ENCODE data around the gene SREBF1.

The SREBF1 gene

DNA sequence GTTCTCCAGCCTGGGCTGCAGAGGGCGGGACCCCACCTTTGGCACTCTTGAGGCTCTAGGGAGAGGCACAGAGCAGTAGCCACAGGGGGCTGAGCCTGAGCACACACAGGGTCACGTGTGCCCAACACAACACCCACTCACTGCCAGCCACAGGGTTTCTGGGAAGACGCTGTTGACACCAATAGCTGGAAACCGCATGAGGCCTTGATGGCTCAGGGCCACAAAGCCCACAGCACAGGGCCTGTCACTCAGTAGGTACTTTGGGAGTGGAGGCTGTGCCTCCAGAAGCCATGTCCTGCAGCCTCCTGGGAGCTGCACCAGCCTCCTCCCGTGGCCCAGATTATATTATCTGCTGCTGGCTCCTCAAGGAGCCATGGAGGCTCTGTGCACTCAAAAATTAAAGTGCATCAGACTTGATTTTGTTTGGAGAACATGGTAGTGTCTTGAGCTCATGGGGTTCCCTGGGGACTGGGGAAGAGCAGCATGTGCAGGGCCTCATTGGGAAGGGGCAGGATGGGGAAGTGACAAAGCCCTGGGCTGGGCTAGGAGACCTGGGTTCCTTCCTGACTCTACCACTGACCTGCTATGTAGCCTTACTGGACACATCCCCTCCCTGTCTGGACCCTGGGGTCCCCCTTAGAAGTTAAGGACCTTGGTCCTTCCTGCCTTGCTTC, 12.5 kb upstream of the SREBF1 start:
- TF ChIP-seq, protein P1, sequence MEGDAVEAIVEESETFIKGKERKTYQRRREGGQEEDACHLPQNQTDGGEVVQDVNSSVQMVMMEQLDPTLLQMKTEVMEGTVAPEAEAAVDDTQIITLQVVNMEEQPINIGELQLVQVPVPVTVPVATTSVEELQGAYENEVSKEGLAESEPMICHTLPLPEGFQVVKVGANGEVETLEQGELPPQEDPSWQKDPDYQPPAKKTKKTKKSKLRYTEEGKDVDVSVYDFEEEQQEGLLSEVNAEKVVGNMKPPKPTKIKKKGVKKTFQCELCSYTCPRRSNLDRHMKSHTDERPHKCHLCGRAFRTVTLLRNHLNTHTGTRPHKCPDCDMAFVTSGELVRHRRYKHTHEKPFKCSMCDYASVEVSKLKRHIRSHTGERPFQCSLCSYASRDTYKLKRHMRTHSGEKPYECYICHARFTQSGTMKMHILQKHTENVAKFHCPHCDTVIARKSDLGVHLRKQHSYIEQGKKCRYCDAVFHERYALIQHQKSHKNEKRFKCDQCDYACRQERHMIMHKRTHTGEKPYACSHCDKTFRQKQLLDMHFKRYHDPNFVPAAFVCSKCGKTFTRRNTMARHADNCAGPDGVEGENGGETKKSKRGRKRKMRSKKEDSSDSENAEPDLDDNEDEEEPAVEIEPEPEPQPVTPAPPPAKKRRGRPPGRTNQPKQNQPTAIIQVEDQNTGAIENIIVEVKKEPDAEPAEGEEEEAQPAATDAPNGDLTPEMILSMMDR (IDR thresholded peaks at IDR 0.05; ENCODE audit: poor library complexity, severe bottlenecking) = no peak
- Histone ChIP-seq H3K9me3 (ENCODE audit: severe bottlenecking) (no peaks in the 10 kb centered on the region), H3K4me1 (ENCODE audit: insufficient read depth, poor library complexity, severe bottlenecking) (peaks cover 11% of the 10 kb centered on the region), H3K27ac (ENCODE audit: poor library complexity, severe bottlenecking) (no peak overlapping the region), H3K4me3 (ENCODE audit: severe bottlenecking) (no peak overlapping the region), H3K27me3 (ENCODE audit: insufficient read depth, poor library complexity, severe bottlenecking) (no peaks in the 10 kb centered on the region), H3K36me3 (ENCODE audit: low read depth) (no peaks in the 10 kb centered on the region)
- DNase-seq (ENCODE audit: low spot score) = no peak
- ATAC-seq (ENCODE audit: low read depth) = no peak

DNA sequence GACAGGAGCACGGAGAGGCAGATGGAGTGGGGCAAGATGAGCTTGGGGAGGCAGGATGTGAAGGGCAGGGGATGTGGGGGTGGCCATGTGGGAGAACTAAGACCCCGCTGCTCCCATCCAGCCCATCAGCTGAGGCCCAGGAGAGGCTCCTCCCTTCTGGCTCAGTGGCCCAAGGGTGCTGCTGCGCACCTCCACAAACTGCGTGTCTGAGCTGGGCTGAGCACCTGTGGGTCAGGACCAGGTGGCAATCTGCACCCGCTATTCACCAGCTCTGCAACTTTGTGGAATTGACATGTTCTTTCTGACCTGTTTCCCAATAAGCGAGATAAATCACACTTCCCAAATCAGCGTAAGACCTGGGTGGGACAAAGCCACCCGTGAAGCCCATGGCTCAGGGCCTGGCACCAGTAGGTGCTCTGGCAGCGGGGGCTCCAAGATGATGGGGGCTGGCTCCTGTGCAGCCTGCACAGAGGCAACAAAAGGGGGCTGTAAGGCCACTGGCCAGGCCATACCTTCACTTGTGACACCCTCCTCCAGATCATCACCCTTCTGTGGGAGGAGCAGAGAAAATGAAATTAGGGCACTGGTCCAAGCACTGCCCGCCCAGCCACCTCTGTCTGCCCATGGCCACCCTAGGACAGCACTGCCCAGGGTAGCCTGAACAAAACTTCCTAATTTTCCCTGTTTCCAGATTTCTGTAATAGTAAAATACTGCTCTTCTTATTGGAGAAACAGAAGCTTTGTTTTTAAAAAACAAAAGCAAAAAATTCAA, 11.7 kb upstream of the SREBF1 start:
- Histone ChIP-seq H3K36me3 (ENCODE audit: low read depth) (no peaks in the 10 kb centered on the region), H3K4me1 (ENCODE audit: insufficient read depth, poor library complexity, severe bottlenecking) (peaks cover 4% of the 10 kb centered on the region), H3K27me3 (ENCODE audit: insufficient read depth, poor library complexity, severe bottlenecking) (no peaks in the 10 kb centered on the region), H3K4me3 (ENCODE audit: severe bottlenecking) (no peak overlapping the region), H3K9me3 (ENCODE audit: severe bottlenecking) (no peaks in the 10 kb centered on the region), H3K27ac (ENCODE audit: poor library complexity, severe bottlenecking) (no peak overlapping the region)
- ATAC-seq (ENCODE audit: low read depth) = no peak
- TF ChIP-seq, protein P1 (IDR thresholded peaks at IDR 0.05; ENCODE audit: poor library complexity, severe bottlenecking) = no peak
- no peak for DNase-seq (ENCODE audit: low spot score)

DNA sequence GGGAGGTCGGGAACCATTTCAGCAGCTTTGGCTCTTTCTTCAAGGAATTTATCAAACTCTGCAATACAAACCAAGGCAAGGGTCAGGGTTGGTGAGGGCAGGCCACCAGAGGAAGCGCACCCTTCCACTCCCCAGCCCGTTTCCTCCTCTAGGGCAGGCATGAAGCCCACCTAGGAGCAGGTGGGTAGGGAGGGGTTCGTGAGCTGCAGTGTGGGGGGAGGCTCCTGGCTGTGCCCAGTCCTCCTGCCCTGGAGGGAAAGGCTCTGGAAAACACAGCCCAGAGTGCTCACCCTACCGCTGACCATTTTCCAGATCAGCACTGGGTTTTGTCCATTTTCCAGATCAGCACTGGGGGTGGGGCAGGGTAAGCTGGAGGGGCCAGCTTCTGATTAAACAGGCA, 10.9 kb upstream of the SREBF1 start:
- Histone ChIP-seq H3K27ac (ENCODE audit: poor library complexity, severe bottlenecking) (no peak overlapping the region), H3K9me3 (ENCODE audit: severe bottlenecking) (no peaks in the 10 kb centered on the region), H3K4me1 (ENCODE audit: insufficient read depth, poor library complexity, severe bottlenecking) (peaks cover 4% of the 10 kb centered on the region), H3K36me3 (ENCODE audit: low read depth) (no peaks in the 10 kb centered on the region), H3K27me3 (ENCODE audit: insufficient read depth, poor library complexity, severe bottlenecking) (no peaks in the 10 kb centered on the region), H3K4me3 (ENCODE audit: severe bottlenecking) (no peak overlapping the region)
- ATAC-seq (ENCODE audit: low read depth) = no peak
- no peak for DNase-seq (ENCODE audit: low spot score)
- TF ChIP-seq, protein P1 (IDR thresholded peaks at IDR 0.05; ENCODE audit: poor library complexity, severe bottlenecking) = no peak

DNA sequence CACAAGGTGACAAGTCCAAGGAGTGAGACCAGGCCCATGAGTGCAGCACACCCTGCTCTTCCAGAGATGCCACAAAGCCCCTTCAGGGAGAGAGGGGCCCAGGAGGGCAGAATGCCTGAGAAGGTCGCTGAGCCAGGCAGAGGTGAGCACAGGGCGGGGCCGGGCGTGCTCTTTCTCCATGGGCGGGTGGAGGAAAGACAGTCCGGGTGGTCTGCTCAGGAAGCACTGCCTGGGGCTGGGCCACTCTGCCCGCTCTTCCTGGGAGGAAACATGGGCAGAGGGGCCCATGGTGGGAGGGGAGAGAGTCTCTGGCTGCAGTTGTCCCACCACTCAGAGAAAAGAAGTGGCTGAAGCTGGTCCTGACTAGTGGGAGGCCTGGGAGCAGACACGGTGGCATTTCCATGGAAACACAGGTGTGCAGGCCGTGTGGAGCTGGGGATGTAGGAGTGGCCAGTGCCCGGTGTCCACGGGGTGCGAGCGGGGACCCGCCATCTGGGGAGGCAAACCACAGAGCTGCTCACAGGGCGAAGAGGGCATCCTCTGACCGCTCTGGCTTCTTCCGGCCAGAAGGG, 10.4 kb upstream of the SREBF1 start:
- peaks cover 9% of the 10 kb centered on the region for H3K4me1 ChIP-seq (ENCODE audit: insufficient read depth, poor library complexity, severe bottlenecking)
- no peak for DNase-seq (ENCODE audit: low spot score)
- no peaks in the 10 kb centered on the region for H3K9me3 ChIP-seq (ENCODE audit: severe bottlenecking)
- H3K4me3 ChIP-seq (ENCODE audit: severe bottlenecking) = no peak overlapping the region
- H3K27me3 ChIP-seq (ENCODE audit: insufficient read depth, poor library complexity, severe bottlenecking) = no peaks in the 10 kb centered on the region
- no peak for ATAC-seq (ENCODE audit: low read depth)
- TF ChIP-seq, protein P1 (IDR thresholded peaks at IDR 0.05; ENCODE audit: poor library complexity, severe bottlenecking) = no peak
- H3K36me3 ChIP-seq (ENCODE audit: low read depth) = no peaks in the 10 kb centered on the region
- no peak overlapping the region for H3K27ac ChIP-seq (ENCODE audit: poor library complexity, severe bottlenecking)

Data from RWPE2 (cell line).